Thyroid gland (tissue), 4 donors: ENCODE data around the gene ZNF804B. TPM values are rescaled to one million over a fixed set of nuclear protein-coding genes. Genes with fewer than 3 reads are reported as not detected.

ENCODE experiments used
- DNase-seq, 2 donors: peaks; one replicate each; pipeline ENCODE4 v3.0.0-alpha.2; 2019
- H3K27ac ChIP-seq, 3 donors: fragments of 200-600 bp; sonication (generic); 1 replicate in 2 of 3; 2 replicates in 1 of 3; pipeline ENCODE4 v1.5.1; 2016 to 2019; ENCODE audit warnings: mild to moderate bottlenecking in 1 of 3, moderate library complexity in 1 of 3
- H3K27me3 ChIP-seq: fragments of 200-600 bp; sonication (generic); one replicate; pipeline ENCODE4 v1.5.1; 2019
- H3K36me3 ChIP-seq, 2 donors: fragments of 200-600 bp; sonication (generic); one replicate each; pipeline ENCODE4 v1.5.1; 2016 to 2019
- H3K4me1 ChIP-seq, 2 donors: fragments of 200-600 bp; sonication (generic); one replicate each; pipeline ENCODE4 v1.5.1; 2017 to 2019
- H3K4me3 ChIP-seq, 3 donors: fragments of 200-600 bp; sonication (generic); replicated peaks in 1 of 3; 1 replicate in 2 of 3; 2 replicates in 1 of 3; pipeline ENCODE4 v1.5.1; 2016; ENCODE audit warnings: mild to moderate bottlenecking in 1 of 3
- H3K9me3 ChIP-seq: fragments of 200-600 bp; sonication (generic); one replicate; pipeline ENCODE4 v1.5.1; 2017
- CTCF ChIP-seq, 6 experiments: fragments of 200-600 bp in 3 of 6; fragments of 450-650 bp in 3 of 6; sonication (generic) in 3 of 6; IDR thresholded peaks; one replicate each; pipeline ENCODE4 v1.5.1; 2016 to 2019; ENCODE audit warnings: antibody characterized with exemption in 6 of 6, mild to moderate bottlenecking in 2 of 6, inconsistent platforms in 1 of 6, moderate library complexity in 1 of 6
- POLR2A ChIP-seq, 2 donors: fragments of 450-650 bp; IDR thresholded peaks; one replicate each; pipeline ENCODE4 v1.6.1; 2017; ENCODE audit warnings: antibody characterized with exemption in 2 of 2, mild to moderate bottlenecking in 2 of 2, moderate library complexity in 1 of 2
- WGBS, 2 donors: methylation state at CpG; one replicate each; pipeline ENCODE4 v1.1.5; 2017; 5-methylcytosine and 5-hydroxymethylcytosine counted together
- intact Hi-C: fragments of 100-400 bp; cut with DNase I; formaldehyde crosslinking; loops from one replicate; pipeline ENCODE4 v1.15.1; 2023
- total RNA-seq, 4 donors: library from RNA; depleted of rRNA; stranded (reverse); fragments of >200 nt; gene quantifications; one replicate each; pipeline ENCODE4 v1.2.3, GENCODE V29; 2016

Gene ZNF804B
- total RNA-seq, 4 donors from 2014 or later = 18.3 to 49.1 (median 29.7) TPM

GRCh38 chr7:89316584-89317251, 557.2 kb downstream of the ZNF804B start:
- no peak overlapping the region for H3K4me3 ChIP-seq
- H3K4me1 ChIP-seq = no peaks in the 10 kb centered on the region
- no peak overlapping the region for H3K27ac ChIP-seq
- intact Hi-C loops = no loop called here
- TF ChIP-seq POLR2A (IDR thresholded peaks at IDR 0.05) (no peak), CTCF (IDR thresholded peaks at IDR 0.05) (no peak)
- no peak for DNase-seq
- no peaks in the 10 kb centered on the region for H3K36me3 ChIP-seq
- 39 to 70% methylated on average over 1 of the region's 1 CpG for WGBS, 2 donors
- no peaks in the 10 kb centered on the region for H3K27me3 ChIP-seq
- H3K9me3 ChIP-seq = no peaks in the 10 kb centered on the region

GRCh38 chr7:89332026-89332425, 572.5 kb downstream of the ZNF804B start:
- no peak overlapping the region for H3K4me3 ChIP-seq

GRCh38 chr7:89334797-89335196, 575.3 kb downstream of the ZNF804B start:
- no peak for TF ChIP-seq CTCF (IDR thresholded peaks at IDR 0.05)
- TF ChIP-seq POLR2A (IDR thresholded peaks at IDR 0.05) = no peak
- no peak for DNase-seq
- no peaks in the 10 kb centered on the region for H3K9me3 ChIP-seq
- WGBS, 2 donors = 83% methylated on average over 1 of the region's 1 CpG
- H3K27me3 ChIP-seq = no peaks in the 10 kb centered on the region
- no peaks in the 10 kb centered on the region for H3K4me1 ChIP-seq
- H3K4me3 ChIP-seq = no peak overlapping the region
- no peaks in the 10 kb centered on the region for H3K36me3 ChIP-seq
- no peak overlapping the region for H3K27ac ChIP-seq
- intact Hi-C loops = no loop called here

More at GRCh38 chr7:89332026-89332425, 572.5 kb downstream of the ZNF804B start:
- Histone ChIP-seq H3K27ac (no peak overlapping the region), H3K27me3 (no peaks in the 10 kb centered on the region), H3K36me3 (no peaks in the 10 kb centered on the region), H3K4me1 (no peaks in the 10 kb centered on the region), H3K9me3 (no peaks in the 10 kb centered on the region)
- intact Hi-C loops = no loop called here
- TF ChIP-seq POLR2A (IDR thresholded peaks at IDR 0.05) = no peak
- TF ChIP-seq CTCF (IDR thresholded peaks at IDR 0.05) = no peak
- WGBS, 2 donors = 78 to 85% methylated on average over 1 of the region's 1 CpG
- no peak for DNase-seq

- TF ChIP-seq CTCF (IDR thresholded peaks at IDR 0.05) (no peak), POLR2A (IDR thresholded peaks at IDR 0.05) (no peak)
- WGBS, 2 donors = 47 to 54% methylated on average over 3 of the region's 3 CpGs
Measured at GRCh38 chr7:89335490-89335889, 576.0 kb downstream of the ZNF804B start.

GRCh38 chr7:89336121-89336520, 576.6 kb downstream of the ZNF804B start:
- intact Hi-C loops = no loop called here
- TF ChIP-seq POLR2A (IDR thresholded peaks at IDR 0.05) (no peak), CTCF (IDR thresholded peaks at IDR 0.05) (no peak)
- Histone ChIP-seq H3K36me3 (no peaks in the 10 kb centered on the region), H3K27me3 (no peaks in the 10 kb centered on the region), H3K4me3 (no peak overlapping the region), H3K4me1 (no peaks in the 10 kb centered on the region), H3K9me3 (no peaks in the 10 kb centered on the region), H3K27ac (no peak overlapping the region)
- no peak for DNase-seq
- 84 to 86% methylated on average over 5 of the region's 5 CpGs for WGBS, 2 donors

More at GRCh38 chr7:89335490-89335889, 576.0 kb downstream of the ZNF804B start:
- Histone ChIP-seq H3K4me1 (no peaks in the 10 kb centered on the region), H3K9me3 (no peaks in the 10 kb centered on the region), H3K27ac (no peak overlapping the region), H3K36me3 (no peaks in the 10 kb centered on the region), H3K4me3 (no peak overlapping the region), H3K27me3 (no peaks in the 10 kb centered on the region)
- intact Hi-C loops = no loop called here
- DNase-seq = no peak
